PFSK-1 (cell line): ENCODE results near the gene SLC43A2.

Experiments
- FOXP2 ChIP-seq: optimal IDR thresholded peaks from 2 replicates; pipeline ENCODE3; 2011; ENCODE audit warnings: borderline replicate concordance, control low read depth, inconsistent platforms; ENCODE audit not compliant: insufficient read depth; ENCODE audit errors: extremely low read length, extremely low read depth
- POLR2AphosphoS5 ChIP-seq: IDR thresholded peaks from 2 replicates; pipeline ENCODE4 v1.6.1; 2012; ENCODE audit warnings: low read depth, mild to moderate bottlenecking, control low read depth, low read length, moderate library complexity
- SIN3A ChIP-seq: IDR thresholded peaks from 2 replicates; pipeline ENCODE4 v1.6.1; 2012; ENCODE audit warnings: mild to moderate bottlenecking, low read length, moderate library complexity, borderline replicate concordance; ENCODE audit not compliant: insufficient read depth
- TAF1 ChIP-seq: IDR thresholded peaks from 2 replicates; pipeline ENCODE4 v1.6.1; 2012; ENCODE audit warnings: low read length, control low read depth, borderline replicate concordance; ENCODE audit not compliant: insufficient read depth
- TF ChIP-seq, protein P1 (sequence below), 2 experiments: IDR thresholded peaks; 2 replicates each; pipeline versions ENCODE4 v1.6.1 to v1.8.0; 2011 to 2012; ENCODE audit warnings: low read depth in 2 of 2, low read length in 2 of 2, control low read depth in 1 of 2, inconsistent platforms in 1 of 2, mild to moderate bottlenecking in 1 of 2, moderate library complexity in 1 of 2; ENCODE audit not compliant: insufficient read depth in 1 of 2

Gene SLC43A2

DNA sequence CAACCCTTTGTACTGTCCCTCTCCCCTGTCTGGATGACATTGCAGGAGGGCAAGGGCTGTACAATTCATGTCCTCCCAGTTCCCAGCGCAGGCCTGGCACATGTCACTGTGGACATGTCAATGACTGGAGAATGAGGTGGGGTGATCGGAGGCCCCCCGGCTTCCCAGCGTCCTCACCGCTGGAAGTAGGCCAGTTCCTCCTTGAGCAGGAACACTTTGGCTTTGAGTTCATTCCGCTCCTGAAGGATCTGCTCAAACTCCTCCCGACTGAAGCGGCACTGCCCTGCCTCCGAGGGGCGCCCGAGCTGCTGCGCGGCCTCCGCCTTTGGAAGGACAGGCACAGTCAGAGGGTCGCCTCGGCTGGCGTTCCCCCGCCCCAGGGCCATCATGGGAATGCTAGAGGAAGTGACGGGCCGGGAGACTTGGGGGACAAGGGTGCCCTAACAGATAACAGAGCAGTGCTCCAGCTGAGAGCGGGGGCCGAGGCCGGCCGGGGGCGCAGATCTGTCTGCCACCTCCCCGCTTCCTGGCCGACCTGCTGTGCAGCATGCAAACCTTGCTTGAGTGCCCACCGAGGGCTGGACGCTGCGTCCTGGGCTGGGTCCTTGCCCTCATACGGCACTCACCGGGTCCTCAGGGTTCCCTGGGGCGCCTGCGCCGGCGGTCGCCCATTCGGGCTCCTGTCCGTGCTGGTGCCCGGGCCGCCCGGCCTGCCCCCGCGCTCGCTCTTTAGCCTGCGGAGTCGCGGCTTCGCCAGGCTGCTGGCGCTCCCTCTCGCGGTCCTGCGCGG lies 19.7 kb upstream of the SLC43A2 start:
- no peak for TF ChIP-seq SIN3A
- TF ChIP-seq, protein P1, sequence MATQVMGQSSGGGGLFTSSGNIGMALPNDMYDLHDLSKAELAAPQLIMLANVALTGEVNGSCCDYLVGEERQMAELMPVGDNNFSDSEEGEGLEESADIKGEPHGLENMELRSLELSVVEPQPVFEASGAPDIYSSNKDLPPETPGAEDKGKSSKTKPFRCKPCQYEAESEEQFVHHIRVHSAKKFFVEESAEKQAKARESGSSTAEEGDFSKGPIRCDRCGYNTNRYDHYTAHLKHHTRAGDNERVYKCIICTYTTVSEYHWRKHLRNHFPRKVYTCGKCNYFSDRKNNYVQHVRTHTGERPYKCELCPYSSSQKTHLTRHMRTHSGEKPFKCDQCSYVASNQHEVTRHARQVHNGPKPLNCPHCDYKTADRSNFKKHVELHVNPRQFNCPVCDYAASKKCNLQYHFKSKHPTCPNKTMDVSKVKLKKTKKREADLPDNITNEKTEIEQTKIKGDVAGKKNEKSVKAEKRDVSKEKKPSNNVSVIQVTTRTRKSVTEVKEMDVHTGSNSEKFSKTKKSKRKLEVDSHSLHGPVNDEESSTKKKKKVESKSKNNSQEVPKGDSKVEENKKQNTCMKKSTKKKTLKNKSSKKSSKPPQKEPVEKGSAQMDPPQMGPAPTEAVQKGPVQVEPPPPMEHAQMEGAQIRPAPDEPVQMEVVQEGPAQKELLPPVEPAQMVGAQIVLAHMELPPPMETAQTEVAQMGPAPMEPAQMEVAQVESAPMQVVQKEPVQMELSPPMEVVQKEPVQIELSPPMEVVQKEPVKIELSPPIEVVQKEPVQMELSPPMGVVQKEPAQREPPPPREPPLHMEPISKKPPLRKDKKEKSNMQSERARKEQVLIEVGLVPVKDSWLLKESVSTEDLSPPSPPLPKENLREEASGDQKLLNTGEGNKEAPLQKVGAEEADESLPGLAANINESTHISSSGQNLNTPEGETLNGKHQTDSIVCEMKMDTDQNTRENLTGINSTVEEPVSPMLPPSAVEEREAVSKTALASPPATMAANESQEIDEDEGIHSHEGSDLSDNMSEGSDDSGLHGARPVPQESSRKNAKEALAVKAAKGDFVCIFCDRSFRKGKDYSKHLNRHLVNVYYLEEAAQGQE (IDR thresholded peaks at IDR 0.05; ENCODE audit: insufficient read depth in 1 of 2, low read depth in 2 of 2, low read length in 2 of 2) = 0 out of 4 replicates have a peak, but pooled peaks of 1 of the 2 experiments have one; percentile 16

DNA sequence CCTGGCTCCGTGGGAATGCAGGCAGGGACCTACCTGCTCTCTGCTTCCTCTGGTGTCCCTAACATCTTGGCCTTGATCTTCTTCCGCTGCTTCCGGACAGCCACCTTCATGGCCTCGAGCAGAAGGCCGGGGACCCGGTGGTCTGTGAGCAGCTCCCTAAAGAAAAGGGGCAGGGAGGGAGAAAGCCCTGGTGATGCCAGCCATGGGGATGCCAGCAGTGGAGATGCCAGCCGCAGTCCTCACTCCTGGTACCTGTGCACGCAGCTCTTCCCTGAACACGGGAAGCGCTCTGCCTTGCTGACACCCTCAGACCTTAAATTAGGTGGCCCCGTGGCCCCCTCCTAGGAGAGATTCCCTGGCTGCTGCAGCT lies 19.2 kb upstream of the SLC43A2 start:
- no peak for TF ChIP-seq SIN3A
- TF ChIP-seq FOXP2 = no peak
- TF ChIP-seq, protein P1 (IDR thresholded peaks at IDR 0.05; ENCODE audit: insufficient read depth in 1 of 2, low read depth in 2 of 2, low read length in 2 of 2) = 0 out of 4 replicates have a peak, but pooled peaks of 1 of the 2 experiments have one; percentile 1
- TF ChIP-seq POLR2AphosphoS5 = no peak
- TF ChIP-seq TAF1 = no peak

DNA sequence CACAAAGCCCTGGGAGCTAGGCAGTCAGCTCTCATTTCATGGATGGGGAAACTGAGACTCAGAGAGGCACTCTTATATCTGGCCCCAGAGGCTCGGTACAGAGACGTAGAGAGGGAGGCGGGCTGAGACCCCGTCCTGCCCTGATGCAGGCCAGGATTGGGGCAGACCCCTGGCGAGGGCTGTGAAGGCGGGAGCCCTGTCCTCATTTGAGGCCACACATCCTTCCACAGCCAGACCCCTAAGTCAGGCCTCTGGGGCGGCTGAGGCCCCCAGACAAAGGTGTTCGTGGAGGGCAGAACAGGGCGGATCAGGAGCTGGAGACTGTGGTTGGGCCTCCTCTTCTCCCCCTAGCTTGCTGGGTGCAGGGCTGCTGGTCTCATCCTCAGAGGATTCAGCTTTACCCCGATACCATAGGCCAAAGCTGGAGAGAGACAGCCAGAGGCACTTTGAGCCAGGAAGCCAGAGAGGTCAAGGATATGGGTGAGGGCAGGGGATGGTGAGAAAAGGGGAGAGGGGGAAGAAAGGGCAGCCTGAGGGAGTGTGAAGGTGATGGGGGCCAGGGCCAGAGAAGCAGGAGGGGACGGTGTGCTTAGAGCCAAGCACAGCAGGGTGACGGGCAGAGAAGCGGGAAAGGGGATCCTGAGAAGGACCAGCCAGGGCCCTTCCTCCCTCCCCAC lies 17.7 kb upstream of the SLC43A2 start:
- no peak for TF ChIP-seq TAF1
- TF ChIP-seq SIN3A = no peak
- TF ChIP-seq POLR2AphosphoS5 = no peak
- TF ChIP-seq FOXP2 = no peak

DNA sequence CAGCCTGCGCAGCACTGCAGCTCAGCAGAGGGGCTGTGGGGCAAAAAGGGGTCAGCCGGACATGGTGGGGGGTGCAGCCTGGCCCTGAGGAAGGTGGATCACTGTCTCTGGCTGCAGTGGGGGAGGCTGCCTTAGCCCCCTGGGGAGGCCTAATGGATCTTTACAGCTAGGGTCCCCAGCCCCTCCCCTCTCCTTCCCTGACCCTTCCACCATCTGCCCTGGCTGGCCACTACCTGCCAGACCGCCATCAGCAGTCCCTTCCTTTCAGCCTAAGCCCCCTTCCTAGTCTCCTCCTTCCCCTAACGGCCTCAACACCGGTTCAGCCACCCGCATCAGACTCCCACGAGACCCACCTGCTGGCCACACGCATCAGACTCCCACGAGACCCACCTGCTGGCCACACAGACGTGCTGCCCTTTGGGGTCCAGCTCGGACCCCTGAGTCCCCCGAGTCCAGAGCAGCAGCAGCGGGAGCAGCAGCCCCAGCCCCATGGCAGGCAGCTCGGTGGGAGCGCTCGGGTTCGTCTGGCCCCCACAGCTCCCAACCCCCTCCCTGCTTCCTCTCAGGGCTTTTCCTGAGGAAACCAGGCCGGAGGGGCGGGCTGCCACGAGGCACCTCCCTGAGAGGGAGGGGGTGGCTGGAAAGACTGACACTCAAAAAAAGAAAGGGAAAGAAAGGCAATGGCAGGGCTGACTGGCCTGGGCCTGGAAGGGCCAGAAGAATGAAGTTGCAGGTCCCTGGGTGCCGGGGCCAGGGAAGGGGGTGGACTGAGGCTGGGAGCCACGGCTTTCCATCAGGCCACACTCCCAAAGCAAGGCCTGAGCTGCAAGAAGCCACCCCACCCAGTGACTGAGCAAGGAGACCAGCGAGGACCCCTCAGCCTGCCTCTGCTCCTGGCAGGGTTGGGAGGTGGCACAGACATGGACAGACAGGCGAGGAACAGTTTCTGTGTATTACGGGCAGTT lies 16.9 kb upstream of the SLC43A2 start, which contains the start of gene SCARF1:
Gene SCARF1, minus strand, starts transcription at position 526 of the 965 bp plus-strand sequence. Its CDS starts 35 bp downstream, at position 491.
- peak; percentile 58; the same call in 1 of the 2 replicates for TF ChIP-seq TAF1
- no peak for TF ChIP-seq SIN3A
- TF ChIP-seq FOXP2 = peak; percentile 23
- TF ChIP-seq POLR2AphosphoS5 = peak; percentile 79

DNA sequence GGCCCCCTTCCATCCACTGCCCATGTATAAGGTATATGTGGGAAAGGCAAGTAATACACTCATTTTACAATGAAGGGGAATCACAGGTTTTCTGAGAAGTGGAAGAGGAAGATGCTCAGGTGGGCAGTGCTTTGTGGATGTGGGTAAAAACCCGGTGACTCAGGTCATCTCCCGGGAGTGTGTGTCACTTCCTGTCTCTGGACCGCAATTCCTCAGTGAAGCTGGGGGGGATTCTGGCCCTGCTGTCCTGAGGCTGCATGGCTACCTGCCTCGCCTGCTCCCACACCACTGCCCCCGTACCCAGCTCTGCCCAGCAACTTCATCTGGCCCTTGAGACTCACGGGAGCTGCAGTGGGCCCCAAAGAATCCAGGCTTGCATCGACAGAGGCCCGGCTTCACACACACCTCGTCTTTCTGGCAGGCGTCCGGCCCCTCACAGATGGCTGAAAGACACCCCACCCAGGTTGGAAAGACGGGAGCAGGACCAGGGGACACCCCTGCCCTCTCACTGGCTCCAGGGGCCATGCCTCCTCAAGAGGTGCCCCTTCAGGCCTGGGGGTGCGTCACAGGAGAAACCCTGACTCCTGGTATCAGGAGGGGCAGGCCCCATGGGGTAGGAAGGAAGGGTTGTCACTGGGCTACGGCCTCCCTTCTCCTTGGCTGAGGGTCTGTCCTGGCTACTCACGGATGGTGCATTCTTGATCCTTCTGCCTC lies 16.0 kb upstream of the SLC43A2 start:
- TF ChIP-seq FOXP2 = no peak
- TF ChIP-seq POLR2AphosphoS5 = no peak
- TF ChIP-seq TAF1 = no peak
- TF ChIP-seq, protein P1 (IDR thresholded peaks at IDR 0.05; ENCODE audit: insufficient read depth in 1 of 2, low read depth in 2 of 2, low read length in 2 of 2) = no peak
- no peak for TF ChIP-seq SIN3A
